ENCODE data around the gene LZTR1.
A peak's percentile ranks its signal among the peaks of the same experiment; 100 is the strongest.
"Not testable (repeated sequence)": the region's sequence is repeated elsewhere in the genome, so short reads cannot be mapped to it uniquely, and the experiment has no call there.

The LZTR1 gene

GRCh38 chr22:20997536-20998257 lies 15.6 kb downstream of the LZTR1 start:
- no peak for DNase-seq

- no peak for DNase-seq
These were observed 16.6 kb downstream of the LZTR1 start for GRCh38 chr22:20998411-20999336.

GRCh38 chr22:20999350-21000206 lies 17.5 kb downstream of the LZTR1 start:
- no peak for DNase-seq

GRCh38 chr22:21000207-21000986 lies 18.3 kb downstream of the LZTR1 start:
- peak in 1 of 2 experiments; percentile 62 for DNase-seq

- no peak for DNase-seq
These were observed 19.0 kb downstream of the LZTR1 start for GRCh38 chr22:21000987-21001600.

GRCh38 chr22:21001601-21002325 lies 19.7 kb downstream of the LZTR1 start, which contains the start of gene THAP7:
TSS of gene THAP7 (minus strand) at chr22:21002118. CDS start at chr22:21001911, 207 bp downstream.
- DNase-seq: peak; percentile 90 to 93

GRCh38 chr22:21003782-21004181 lies 21.7 kb downstream of the LZTR1 start:
- peak in 1 of 2 experiments; percentile 55 for DNase-seq

GRCh38 chr22:21009208-21009607 lies 27.1 kb downstream of the LZTR1 start:
- DNase-seq: not testable (repeated sequence)

- no peak for DNase-seq
These were observed 27.7 kb downstream of the LZTR1 start for GRCh38 chr22:21009638-21010425.

- no peak for DNase-seq
These were observed 28.5 kb downstream of the LZTR1 start for GRCh38 chr22:21010426-21011113.

GRCh38 chr22:21012446-21013407 lies 30.6 kb downstream of the LZTR1 start:
- DNase-seq: no peak

GRCh38 chr22:21013657-21014201 lies 31.6 kb downstream of the LZTR1 start:
- peak in 1 of 2 experiments; percentile 3 for DNase-seq

GRCh38 chr22:21014202-21014725 lies 32.2 kb downstream of the LZTR1 start:
- DNase-seq: peak; percentile 90 to 96

- DNase-seq: no peak
These were observed 32.8 kb downstream of the LZTR1 start, which contains the start of gene P2RX6 for GRCh38 chr22:21014726-21015465. TSS of gene P2RX6 (plus strand) at chr22:21015165. CDS start at chr22:21015175, 10 bp downstream.

GRCh38 chr22:21015466-21016006 lies 33.4 kb downstream of the LZTR1 start:
- no peak for DNase-seq

Data from NCI-H2081 (cell line).